HCT116 (cell line): Measurements from ENCODE around the gene AFF1. TPM values are rescaled to one million over a fixed set of nuclear protein-coding genes. Genes with fewer than 3 reads are reported as not detected.

Source experiments
- ATAC-seq: fragments of 200-7000 bp; cut with Tn5 transposase; 2 replicates; pipeline ENCODE4 v1.9.1; 2020; ENCODE audit warnings: mild to moderate bottlenecking, moderate library complexity
- BruUV-seq: library from RNA; stranded (reverse); fragments of 400-500 nt; replicated peaks from 2 replicates; lab custom pipeline; 2021; lab: Mats Ljungman, UMichigan
- CTCF ChIA-PET: fragments of 300-600 bp; sonication (Branson Sonifier 250); formaldehyde crosslinking; loops from one replicate; lab custom pipeline; 2021; ENCODE audit warnings: antibody characterized with exemption; lab: Charles Lee
- POLR2A ChIA-PET: fragments of 300-600, 350-600 bp; sonication (Branson Sonifier 250); formaldehyde crosslinking; loops from one replicate; lab custom pipeline; 2021; ENCODE audit warnings: antibody characterized with exemption; lab: Charles Lee
- RAD21 ChIA-PET, 2 experiments: fragments of 300-600 bp; sonication (Branson Sonifier 250); formaldehyde crosslinking; loops; one replicate each; lab custom pipeline; 2023; ENCODE audit warnings: low total read pairs in 2 of 2; ENCODE audit not compliant: uncharacterized antibody in 2 of 2, unreplicated experiment in 2 of 2, low non-redundant PET in 1 of 2; lab: Charles Lee
- DNase-seq: peaks from one replicate; pipeline ENCODE4 v3.0.0-alpha.2; 2010; ENCODE audit warnings: low read depth, low spot score
- H2AFZ ChIP-seq: fragments of 200-600 bp; shearing (Covaris generic), sonication (generic); 2 replicates; pipeline ENCODE4 v1.6.1; 2017; ENCODE audit warnings: low read depth, mixed run types, mixed read lengths, antibody characterized with exemption, low read length; ENCODE audit not compliant: poor library complexity, severe bottlenecking
- H3K27ac ChIP-seq: 2 replicates; pipeline ENCODE4 v1.5.1; 2012; ENCODE audit warnings: low read depth, low read length
- H3K27me3 ChIP-seq: fragments of 200-600 bp; sonication (generic); 2 replicates; pipeline ENCODE4 v1.6.1; 2016; ENCODE audit warnings: mixed run types, low read length, mixed read lengths; ENCODE audit not compliant: insufficient read depth
- H3K36me3 ChIP-seq, 2 experiments: fragments of 200-500 bp in 1 of 2; fragments of 200-600 bp in 1 of 2; sonication (Bioruptor generic) in 1 of 2; sonication (generic) in 1 of 2; 2 replicates each; pipeline versions ENCODE4 v1.5.1 to v1.6.1; 2014 to 2016; ENCODE audit warnings: low read length in 2 of 2, inconsistent platforms in 1 of 2, mixed read lengths in 1 of 2, mixed run types in 1 of 2; ENCODE audit not compliant: insufficient read depth in 2 of 2, control insufficient read depth in 1 of 2
- H3K4me1 ChIP-seq, 2 experiments: fragments of 200-600 bp in 1 of 2; sonication (generic) in 1 of 2; 2 replicates each; pipeline versions ENCODE4 v1.5.1 to v1.6.1; 2012 to 2017; ENCODE audit warnings: low read length in 2 of 2, inconsistent platforms in 1 of 2, mild to moderate bottlenecking in 1 of 2, mixed read lengths in 1 of 2, mixed run types in 1 of 2, moderate library complexity in 1 of 2; ENCODE audit not compliant: insufficient read depth in 2 of 2, control insufficient read depth in 1 of 2
- H3K4me2 ChIP-seq: fragments of 200-600 bp; sonication (generic); 2 replicates; pipeline ENCODE4 v1.6.1; 2017; ENCODE audit warnings: mixed run types, low read length, mixed read lengths
- H3K4me3 ChIP-seq, 2 experiments: fragments of 200-600 bp in 1 of 2; sonication (generic) in 1 of 2; replicated peaks in 1 of 2; 2 replicates each; pipeline ENCODE4 v1.5.1; 2011 to 2016; ENCODE audit warnings: low read length in 2 of 2, control low read depth in 1 of 2, low read depth in 1 of 2, mild to moderate bottlenecking in 1 of 2, mixed read lengths in 1 of 2, mixed run types in 1 of 2
- H3K79me2 ChIP-seq: fragments of 200-600 bp; sonication (generic); 2 replicates; pipeline ENCODE4 v1.6.1; 2017; ENCODE audit warnings: mild to moderate bottlenecking, mixed run types, low read length, moderate library complexity, mixed read lengths; ENCODE audit not compliant: insufficient read depth
- H3K9ac ChIP-seq: fragments of 200-600 bp; sonication (generic); 2 replicates; pipeline ENCODE4 v1.6.1; 2016; ENCODE audit warnings: low read length, mixed read lengths
- H3K9me2 ChIP-seq: fragments of 200-600 bp; sonication (generic), shearing (Covaris generic); 2 replicates; pipeline ENCODE4 v1.6.1; 2017; ENCODE audit warnings: mixed run types, mild to moderate bottlenecking, moderate library complexity; ENCODE audit not compliant: insufficient read depth
- H3K9me3 ChIP-seq, 2 experiments: fragments of 200-500 bp in 1 of 2; fragments of 200-600 bp in 1 of 2; sonication (Bioruptor generic) in 1 of 2; sonication (generic) in 1 of 2; 2 replicates each; pipeline ENCODE4 v1.6.1; 2014 to 2017; ENCODE audit warnings: low read length in 2 of 2, mixed read lengths in 2 of 2, inconsistent platforms in 1 of 2, low read depth in 1 of 2, mild to moderate bottlenecking in 1 of 2, mixed run types in 1 of 2, moderate library complexity in 1 of 2; ENCODE audit not compliant: control insufficient read depth in 1 of 2, insufficient read depth in 1 of 2
- H4K20me1 ChIP-seq: fragments of 200-600 bp; sonication (generic), shearing (Covaris generic); 2 replicates; pipeline ENCODE4 v1.6.1; 2017; ENCODE audit warnings: mixed run types, mild to moderate bottlenecking, moderate library complexity; ENCODE audit not compliant: insufficient read depth
- ATF3 ChIP-seq: IDR thresholded peaks from 2 replicates; pipeline ENCODE4 v1.6.1; 2012
- CBX3 ChIP-seq: IDR thresholded peaks from 2 replicates; pipeline ENCODE4 v1.6.1; 2012; ENCODE audit warnings: low read depth
- CEBPB ChIP-seq: IDR thresholded peaks from 2 replicates; pipeline ENCODE4 v1.6.1; 2012; ENCODE audit warnings: low read depth
- EGR1 ChIP-seq: IDR thresholded peaks from 2 replicates; pipeline ENCODE4 v1.6.1; 2012; ENCODE audit warnings: low read depth
- ELF1 ChIP-seq: IDR thresholded peaks from 2 replicates; pipeline ENCODE4 v1.6.1; 2012; ENCODE audit warnings: low read depth, borderline replicate concordance
- EZH2 ChIP-seq: fragments of 200-600 bp; sonication (generic); IDR thresholded peaks from 2 replicates; pipeline ENCODE4 v1.6.1; 2017; ENCODE audit warnings: antibody characterized with exemption, mixed run types
- FOSL1 ChIP-seq: IDR thresholded peaks from 2 replicates; pipeline ENCODE4 v1.6.1; 2012; ENCODE audit warnings: low read depth
- JUND ChIP-seq: IDR thresholded peaks from 2 replicates; pipeline ENCODE4 v1.6.1; 2012
- POLR2A ChIP-seq: IDR thresholded peaks from 2 replicates; pipeline ENCODE4 v1.7.0; 2011; ENCODE audit warnings: borderline replicate concordance; ENCODE audit not compliant: insufficient read depth, insufficient read length; ENCODE audit errors: extremely low read depth
- RAD21 ChIP-seq: IDR thresholded peaks from 2 replicates; pipeline ENCODE4 v1.6.1; 2012; ENCODE audit warnings: low read depth, mild to moderate bottlenecking
- SIN3A ChIP-seq: IDR thresholded peaks from 2 replicates; pipeline ENCODE4 v1.6.1; 2012; ENCODE audit warnings: low read depth
- SP1 ChIP-seq: IDR thresholded peaks from 2 replicates; pipeline ENCODE4 v1.6.1; 2012; ENCODE audit warnings: low read depth
- SRF ChIP-seq: IDR thresholded peaks from 2 replicates; pipeline ENCODE4 v1.6.1; 2012; ENCODE audit warnings: low read depth
- TCF7L2 ChIP-seq: IDR thresholded peaks from 2 replicates; pipeline ENCODE4 v1.7.0; 2011; ENCODE audit warnings: borderline replicate concordance, inconsistent platforms; ENCODE audit not compliant: insufficient read depth, insufficient read length; ENCODE audit errors: extremely low read depth
- YY1 ChIP-seq: IDR thresholded peaks from 2 replicates; pipeline ENCODE4 v1.6.1; 2011; ENCODE audit warnings: low read length, low read depth, moderate library complexity, mild to moderate bottlenecking; ENCODE audit not compliant: insufficient replicate concordance; ENCODE audit errors: extremely low read depth
- ZBTB33 ChIP-seq: IDR thresholded peaks from 2 replicates; pipeline ENCODE4 v1.6.1; 2011; ENCODE audit warnings: mild to moderate bottlenecking, low read length, moderate library complexity; ENCODE audit not compliant: insufficient replicate concordance; ENCODE audit errors: extremely low read depth
- ZFX ChIP-seq: fragments of 450-650 bp; IDR thresholded peaks from 2 replicates; pipeline ENCODE4 v1.6.1; 2017
- ZNF274 ChIP-seq: fragments of 200-500 bp; sonication (Bioruptor generic); IDR thresholded peaks from 2 replicates; pipeline ENCODE4 v1.6.1; 2014; ENCODE audit warnings: mild to moderate bottlenecking, low read depth, low read length, inconsistent platforms
- intact Hi-C: fragments of 100-400 bp; cut with micrococcal nuclease; formaldehyde crosslinking; loops from 2 replicates; pipeline ENCODE4 v1.10.0; 2022
- total RNA-seq: library from RNA; stranded (reverse); gene quantifications from one replicate; pipeline ENCODE4 v1.2.1, GENCODE V29; 2021; ENCODE audit not compliant: unreplicated experiment
- TF ChIP-seq, protein P1 (sequence below): IDR thresholded peaks from 2 replicates; pipeline ENCODE4 v1.6.1; 2012; ENCODE audit warnings: low read depth
- TF ChIP-seq, protein P2 (sequence below), 3 experiments: fragments of 200-600 bp in 1 of 3; sonication (generic) in 1 of 3; IDR thresholded peaks in 2 of 3; conservative IDR thresholded peaks in 1 of 3; 2 replicates each; pipeline ENCODE4 v1.5.1; 2012 to 2017; ENCODE audit warnings: low read depth in 2 of 3, low read length in 2 of 3, antibody characterized with exemption in 1 of 3, borderline replicate concordance in 1 of 3, control low read depth in 1 of 3, mild to moderate bottlenecking in 1 of 3, mixed read lengths in 1 of 3, mixed run types in 1 of 3, moderate library complexity in 1 of 3; ENCODE audit not compliant: insufficient read depth in 1 of 3

Gene AFF1
- total RNA-seq, 1 experiment from 2014 or later, result 43.1 TPM

GRCh38 chr4:87052615-87053014 is 117.8 kb downstream of the AFF1 start:
- H3K79me2 ChIP-seq, result peaks cover 10% of the 10 kb centered on the region; the same call in 1 of the 2 replicates
- no peaks in the 10 kb centered on the region for H3K9me2 ChIP-seq
- POLR2A ChIA-PET, result no interaction called here
- CTCF ChIA-PET, result no interaction called here
- ATAC-seq, result no peak
- TF ChIP-seq FOSL1 (no peak), ZFX (no peak), ELF1 (no peak), SIN3A (no peak), EZH2 (no peak), ATF3 (no peak), POLR2A (no peak), JUND (no peak), RAD21 (no peak), SP1 (no peak), SRF (no peak), YY1 (no peak), CEBPB (no peak), EGR1 (no peak), ZNF274 (no peak), CBX3 (no peak), ZBTB33 (no peak), TCF7L2 (no peak)
- TF ChIP-seq, protein P1, sequence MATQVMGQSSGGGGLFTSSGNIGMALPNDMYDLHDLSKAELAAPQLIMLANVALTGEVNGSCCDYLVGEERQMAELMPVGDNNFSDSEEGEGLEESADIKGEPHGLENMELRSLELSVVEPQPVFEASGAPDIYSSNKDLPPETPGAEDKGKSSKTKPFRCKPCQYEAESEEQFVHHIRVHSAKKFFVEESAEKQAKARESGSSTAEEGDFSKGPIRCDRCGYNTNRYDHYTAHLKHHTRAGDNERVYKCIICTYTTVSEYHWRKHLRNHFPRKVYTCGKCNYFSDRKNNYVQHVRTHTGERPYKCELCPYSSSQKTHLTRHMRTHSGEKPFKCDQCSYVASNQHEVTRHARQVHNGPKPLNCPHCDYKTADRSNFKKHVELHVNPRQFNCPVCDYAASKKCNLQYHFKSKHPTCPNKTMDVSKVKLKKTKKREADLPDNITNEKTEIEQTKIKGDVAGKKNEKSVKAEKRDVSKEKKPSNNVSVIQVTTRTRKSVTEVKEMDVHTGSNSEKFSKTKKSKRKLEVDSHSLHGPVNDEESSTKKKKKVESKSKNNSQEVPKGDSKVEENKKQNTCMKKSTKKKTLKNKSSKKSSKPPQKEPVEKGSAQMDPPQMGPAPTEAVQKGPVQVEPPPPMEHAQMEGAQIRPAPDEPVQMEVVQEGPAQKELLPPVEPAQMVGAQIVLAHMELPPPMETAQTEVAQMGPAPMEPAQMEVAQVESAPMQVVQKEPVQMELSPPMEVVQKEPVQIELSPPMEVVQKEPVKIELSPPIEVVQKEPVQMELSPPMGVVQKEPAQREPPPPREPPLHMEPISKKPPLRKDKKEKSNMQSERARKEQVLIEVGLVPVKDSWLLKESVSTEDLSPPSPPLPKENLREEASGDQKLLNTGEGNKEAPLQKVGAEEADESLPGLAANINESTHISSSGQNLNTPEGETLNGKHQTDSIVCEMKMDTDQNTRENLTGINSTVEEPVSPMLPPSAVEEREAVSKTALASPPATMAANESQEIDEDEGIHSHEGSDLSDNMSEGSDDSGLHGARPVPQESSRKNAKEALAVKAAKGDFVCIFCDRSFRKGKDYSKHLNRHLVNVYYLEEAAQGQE, result no peak
- TF ChIP-seq, protein P2, sequence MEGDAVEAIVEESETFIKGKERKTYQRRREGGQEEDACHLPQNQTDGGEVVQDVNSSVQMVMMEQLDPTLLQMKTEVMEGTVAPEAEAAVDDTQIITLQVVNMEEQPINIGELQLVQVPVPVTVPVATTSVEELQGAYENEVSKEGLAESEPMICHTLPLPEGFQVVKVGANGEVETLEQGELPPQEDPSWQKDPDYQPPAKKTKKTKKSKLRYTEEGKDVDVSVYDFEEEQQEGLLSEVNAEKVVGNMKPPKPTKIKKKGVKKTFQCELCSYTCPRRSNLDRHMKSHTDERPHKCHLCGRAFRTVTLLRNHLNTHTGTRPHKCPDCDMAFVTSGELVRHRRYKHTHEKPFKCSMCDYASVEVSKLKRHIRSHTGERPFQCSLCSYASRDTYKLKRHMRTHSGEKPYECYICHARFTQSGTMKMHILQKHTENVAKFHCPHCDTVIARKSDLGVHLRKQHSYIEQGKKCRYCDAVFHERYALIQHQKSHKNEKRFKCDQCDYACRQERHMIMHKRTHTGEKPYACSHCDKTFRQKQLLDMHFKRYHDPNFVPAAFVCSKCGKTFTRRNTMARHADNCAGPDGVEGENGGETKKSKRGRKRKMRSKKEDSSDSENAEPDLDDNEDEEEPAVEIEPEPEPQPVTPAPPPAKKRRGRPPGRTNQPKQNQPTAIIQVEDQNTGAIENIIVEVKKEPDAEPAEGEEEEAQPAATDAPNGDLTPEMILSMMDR (IDR thresholded peaks at IDR 0.05 in 2 of 3, conservative IDR thresholded peaks at IDR 0.05 in 1 of 3; ENCODE audit: borderline replicate concordance in 1 of 3, insufficient read depth in 1 of 3, low read depth in 2 of 3, low read length in 2 of 3), result no peak
- DNase-seq, result no peak
- H3K27me3 ChIP-seq, result no peaks in the 10 kb centered on the region
- H3K36me3 ChIP-seq, result no peaks in the 10 kb centered on the region; a peak in 1 of 4 replicates
- RAD21 ChIA-PET, result no interaction called here
- BruUV-seq, result no TSS peak
- H3K4me2 ChIP-seq, result no peak overlapping the region
- no peaks in the 10 kb centered on the region for H4K20me1 ChIP-seq
- H3K4me3 ChIP-seq, result no peak overlapping the region
- no peak overlapping the region for H3K9ac ChIP-seq
- no peaks in the 10 kb centered on the region for H3K9me3 ChIP-seq
- peaks cover 4 to 6% of the 10 kb centered on the region in 2 experiments; a peak in 3 of 4 replicates for H3K4me1 ChIP-seq
- intact Hi-C loops, result no loop called here
- no peak overlapping the region for H3K27ac ChIP-seq
- H2AFZ ChIP-seq, result no peak overlapping the region
